GM18873 (cell line): ENCODE results near the gene TARDBP.
A peak's percentile ranks its signal among the peaks of the same experiment; 100 is the strongest.
"Not testable (repeated sequence)": the region's sequence is repeated elsewhere in the genome, so short reads cannot be mapped to it uniquely, and the experiment has no call there.

Source experiments
- ATAC-seq: cut with Tn5 transposase; IDR thresholded peaks from one replicate; pipeline ENCODE4 v1.9.1; 2021; ENCODE audit warnings: mild to moderate bottlenecking, moderate library complexity, moderate number of reproducible peaks; ENCODE audit not compliant: unreplicated experiment, low FRiP score

Gene TARDBP

DNA sequence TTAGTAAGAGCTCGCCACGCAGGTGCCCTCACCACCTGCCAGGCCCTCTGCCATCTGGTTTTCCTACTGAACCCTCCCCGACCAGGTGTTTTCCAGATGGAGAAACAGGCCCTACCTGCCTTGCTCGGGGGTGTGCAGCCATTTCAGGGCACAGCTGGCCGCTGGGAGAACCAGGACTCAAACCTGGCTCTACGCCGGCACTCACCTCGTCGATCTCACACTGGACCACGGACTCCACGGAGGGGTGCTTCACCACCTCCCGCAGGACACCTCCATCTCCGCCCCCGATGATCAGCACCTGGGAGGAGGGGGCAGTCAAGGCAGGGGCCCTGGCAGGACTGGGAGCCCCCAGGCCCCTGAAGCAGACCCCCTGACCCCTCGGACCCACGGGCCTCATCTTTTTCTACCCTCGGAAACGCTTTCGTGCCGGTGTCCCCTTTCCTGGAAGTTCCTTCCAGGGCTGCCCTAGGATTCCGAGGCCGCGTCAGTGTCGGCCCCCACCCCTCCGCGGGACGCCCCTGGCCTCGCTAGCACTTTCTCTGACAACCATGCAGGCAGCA is 46.2 kb downstream of the TARDBP start:
- no peak for ATAC-seq

DNA sequence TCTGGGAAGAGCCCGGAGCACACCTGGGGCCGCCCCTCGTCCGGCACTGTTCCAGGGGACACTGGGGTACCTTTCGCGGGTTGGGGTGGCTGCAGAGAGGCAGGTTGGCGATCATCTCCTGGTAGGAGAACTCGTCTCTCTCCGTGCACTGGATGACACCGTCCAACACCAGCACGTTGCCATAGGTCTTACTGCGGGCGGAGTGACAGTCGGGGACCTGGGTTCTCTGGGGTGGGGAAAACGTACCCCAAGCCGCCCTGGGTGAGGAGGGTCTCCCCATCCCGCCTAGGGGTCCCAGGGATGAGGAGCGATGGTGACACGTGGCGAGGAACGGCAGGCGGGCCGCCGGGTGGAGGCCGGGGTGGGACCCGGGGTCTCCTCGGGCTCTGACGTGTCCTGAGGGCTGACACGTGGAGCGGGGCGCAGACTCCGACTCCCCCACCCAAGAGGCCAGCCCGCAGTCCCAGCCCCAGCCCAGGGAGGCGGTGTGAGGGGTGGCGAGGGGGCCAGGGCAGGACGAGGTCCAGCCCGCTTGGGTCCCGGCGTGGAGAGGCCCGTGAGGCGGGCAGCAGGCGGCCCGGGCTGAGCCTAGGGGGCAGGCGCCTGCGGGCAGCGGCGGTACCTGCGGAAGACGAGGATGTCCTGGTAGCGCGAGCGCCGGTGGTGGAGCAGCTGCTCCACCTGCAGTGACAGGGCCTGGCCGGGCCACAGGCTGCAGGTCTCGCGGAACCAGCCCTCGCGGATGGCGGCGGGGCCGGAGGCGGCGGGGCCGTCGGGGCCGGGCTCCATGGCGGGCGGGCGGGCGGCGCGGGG is 46.9 kb downstream of the TARDBP start:
- ATAC-seq: peak; percentile 19

GRCh38 chr1:11059968-11060830 is 47.7 kb downstream of the TARDBP start, which contains the start of gene SRM:
Gene SRM (minus strand): TSS chr1:11060018. CDS start chr1:11059943, 75 bp downstream.
- ATAC-seq: peak; percentile 72

GRCh38 chr1:11061652-11062365 is 49.4 kb downstream of the TARDBP start:
- ATAC-seq: no peak

DNA sequence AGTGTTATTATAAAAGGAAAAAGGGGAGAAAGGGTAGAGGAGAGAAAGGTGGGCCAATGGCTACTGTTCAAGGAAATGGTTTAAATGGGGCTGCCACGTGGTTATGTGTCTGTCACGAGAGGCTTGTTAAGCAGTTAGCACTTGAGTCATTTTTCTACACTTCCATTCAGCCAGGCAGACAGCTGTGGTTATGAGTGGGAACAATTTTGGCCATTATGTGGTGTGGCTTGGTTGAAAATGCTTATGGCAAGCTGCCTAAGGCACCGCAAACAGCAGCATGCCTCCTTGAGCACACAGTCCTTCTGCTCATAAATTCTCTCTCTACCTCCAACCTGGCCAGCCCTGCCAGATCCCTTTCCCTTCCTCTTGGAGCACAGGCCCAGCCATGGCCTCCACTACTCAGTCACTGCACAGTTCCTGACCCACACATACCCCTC is 50.5 kb downstream of the TARDBP start:
- ATAC-seq: no peak

DNA sequence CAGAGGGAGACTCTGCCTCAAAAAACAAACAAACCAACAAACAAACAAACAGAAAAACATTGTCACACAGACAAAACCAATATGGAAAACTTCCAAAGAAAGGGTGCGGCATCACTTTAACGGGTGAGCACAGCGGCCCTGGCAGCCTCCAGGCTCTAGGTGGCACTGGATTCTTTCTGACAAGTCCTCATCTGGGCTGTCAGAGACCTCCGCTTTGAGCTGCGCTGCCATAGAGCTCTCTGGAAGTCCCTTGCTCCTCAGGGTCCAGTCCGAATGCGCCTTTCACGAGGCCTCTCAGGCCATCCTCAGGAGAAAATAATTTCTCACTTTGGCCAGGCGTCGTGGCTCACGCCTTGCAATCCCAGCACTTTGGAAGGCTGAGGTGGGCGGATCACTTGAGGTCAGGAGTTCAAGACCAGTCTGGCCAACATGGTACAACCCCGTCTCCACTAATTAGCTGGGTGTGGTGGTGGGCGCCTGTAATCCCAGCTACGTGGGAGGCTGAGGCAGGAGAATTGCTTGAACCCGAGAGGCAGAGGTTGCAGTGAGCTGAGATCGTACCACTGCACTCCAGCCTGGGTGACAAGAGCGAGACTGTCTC is 51.6 kb downstream of the TARDBP start:
- not testable (repeated sequence) for ATAC-seq

GRCh38 chr1:11064942-11065341 is 52.5 kb downstream of the TARDBP start:
- no peak for ATAC-seq

- no peak for ATAC-seq
Observed at GRCh38 chr1:11065796-11066195, 53.3 kb downstream of the TARDBP start.

GRCh38 chr1:11067716-11068599 is 55.5 kb downstream of the TARDBP start:
- no peak for ATAC-seq

GRCh38 chr1:11068600-11069473 is 56.4 kb downstream of the TARDBP start:
- no peak for ATAC-seq

DNA sequence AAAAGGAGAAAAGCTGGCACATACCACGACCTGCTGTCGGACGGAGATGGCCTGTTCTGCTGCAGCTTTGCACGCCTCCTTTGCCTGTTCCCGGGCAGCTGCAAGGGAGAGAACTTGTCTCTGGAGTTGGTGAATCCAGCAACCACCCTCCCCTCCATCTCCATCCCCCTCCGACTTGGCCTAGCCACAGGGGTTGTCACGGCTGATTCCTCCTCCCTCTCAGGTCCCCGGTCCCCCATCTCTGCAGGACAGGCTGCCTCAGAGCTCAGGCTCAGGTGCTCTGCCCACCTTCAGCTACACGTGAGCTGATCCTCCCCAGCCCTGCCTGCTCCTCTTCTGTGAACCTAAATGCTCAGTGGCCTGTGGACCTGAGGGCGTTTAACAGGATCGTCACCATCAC is 58.4 kb downstream of the TARDBP start:
- ATAC-seq: no peak

DNA sequence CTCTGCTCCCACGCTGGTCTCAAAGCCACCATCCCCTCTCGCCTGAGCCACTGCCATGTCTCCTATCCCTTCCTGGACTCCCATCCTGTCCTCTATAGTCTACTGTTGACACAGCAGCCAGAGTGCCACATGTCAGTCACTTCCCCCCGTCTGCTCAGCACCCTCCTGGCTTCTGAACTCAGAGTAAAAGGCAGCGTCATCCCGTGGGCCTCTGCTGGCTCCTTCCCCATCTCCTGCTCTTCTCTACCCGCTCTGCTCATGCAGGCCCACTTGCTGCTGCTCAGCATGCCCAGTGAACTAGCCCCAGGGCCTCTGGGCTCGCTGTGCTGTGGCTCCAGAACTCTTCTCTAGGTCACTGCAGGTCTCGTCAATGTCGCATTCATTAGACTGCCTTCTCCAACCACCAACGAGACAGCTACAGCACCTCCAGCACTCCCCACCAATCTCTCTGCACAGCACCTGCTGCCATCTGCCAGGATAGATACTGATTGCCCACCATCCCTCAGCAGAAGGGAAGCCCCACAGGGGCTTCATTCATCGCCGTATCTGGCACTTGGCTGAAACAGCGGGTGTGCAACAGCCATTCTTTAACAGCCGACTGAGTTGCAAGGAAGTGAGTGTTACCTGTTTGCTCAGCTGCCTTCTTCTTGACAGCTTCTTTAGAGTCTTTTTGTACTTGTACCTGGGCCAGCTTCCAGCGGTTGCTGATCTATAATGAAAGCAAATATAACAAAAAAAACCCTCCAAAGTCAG is 59.2 kb downstream of the TARDBP start:
- no peak for ATAC-seq

DNA sequence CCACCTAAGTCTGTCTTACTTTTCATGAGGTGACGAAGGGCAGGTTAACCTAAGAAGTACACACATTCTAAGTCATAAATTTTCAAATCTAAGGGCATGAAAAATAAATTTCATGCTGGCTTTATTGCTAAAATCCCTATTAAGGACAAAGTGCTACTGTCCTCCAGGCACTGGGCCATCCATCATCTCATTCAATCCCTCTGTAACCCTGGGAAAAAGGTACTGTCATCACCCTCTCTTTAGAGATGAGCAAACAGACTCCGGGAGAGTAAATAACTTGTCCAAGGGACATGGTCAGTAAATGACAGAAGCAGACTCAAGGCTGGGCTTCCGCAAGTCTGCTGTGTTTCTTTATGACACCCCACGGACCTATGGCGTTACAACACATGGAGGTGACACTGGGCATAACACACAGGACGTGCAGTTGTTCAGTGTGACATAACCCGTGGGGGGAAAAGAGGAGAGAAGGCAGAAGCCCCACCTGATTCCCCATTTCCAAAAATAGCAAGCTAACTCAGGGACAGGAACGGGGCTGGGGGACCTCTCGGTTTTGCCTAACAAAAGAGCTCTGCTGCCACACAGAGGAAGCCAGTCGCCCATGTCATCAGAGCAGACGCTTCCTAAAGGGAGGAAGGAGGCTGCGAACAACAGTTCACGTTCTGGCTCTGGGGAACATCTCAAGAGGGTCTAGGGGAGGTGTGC is 59.9 kb downstream of the TARDBP start:
- ATAC-seq: no peak

DNA sequence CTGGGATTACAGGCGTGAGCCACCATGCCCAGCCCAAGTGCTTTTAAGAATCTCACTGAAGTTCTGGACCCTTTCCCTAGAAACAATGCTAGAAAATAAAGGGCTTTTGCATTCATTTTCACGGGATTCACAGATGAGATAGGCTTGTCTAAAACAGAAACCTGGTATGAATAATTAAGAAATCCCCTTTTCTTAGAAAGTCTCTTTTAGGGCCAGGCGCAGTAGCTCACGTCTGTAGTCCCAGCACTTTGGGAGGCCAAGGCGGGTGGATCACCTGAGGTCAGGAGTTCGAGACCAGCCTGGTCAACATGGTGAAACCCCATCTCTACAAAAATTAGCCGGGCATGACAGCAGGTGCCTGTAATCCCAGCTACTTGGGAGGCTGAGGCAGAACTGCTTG is 60.9 kb downstream of the TARDBP start:
- ATAC-seq: not testable (repeated sequence)
